ENCODE measurements around the gene RNF10. TPM values are rescaled to one million over a fixed set of nuclear protein-coding genes. Genes with fewer than 3 reads are reported as not detected.
"Not testable (repeated sequence)": the region's sequence is repeated elsewhere in the genome, so short reads cannot be mapped to it uniquely, and the experiment has no call there.

RNF10 gene
- total RNA-seq, 1 donor from 2014 or later, result 177 TPM

DNA sequence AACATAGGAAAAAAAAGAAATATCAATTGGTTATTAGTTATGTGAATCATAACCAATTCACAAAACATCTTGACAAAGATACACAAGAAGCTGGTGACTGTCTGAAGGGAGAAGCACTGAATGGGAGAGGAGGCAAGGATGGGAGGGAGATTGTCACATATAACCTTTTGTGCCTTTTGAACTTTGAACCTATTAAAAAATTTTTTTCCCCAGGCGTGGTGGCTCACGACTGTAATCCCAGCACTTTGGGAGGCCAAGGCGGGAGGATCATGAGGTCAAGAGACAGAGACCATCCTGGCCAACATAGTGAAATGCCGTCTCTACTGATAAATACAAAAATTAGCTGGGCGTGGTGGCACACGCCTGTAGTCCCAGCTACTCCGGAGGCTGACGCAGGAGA is 25.6 kb upstream of the RNF10 start:
- Mint-ChIP-seq H3K27ac (ENCODE audit: unreplicated experiment) (no peak overlapping the region), H3K36me3 (ENCODE audit: unreplicated experiment) (peaks cover 20% of the 10 kb centered on the region), H3K4me3 (ENCODE audit: unreplicated experiment) (no peak overlapping the region), H3K4me1 (ENCODE audit: unreplicated experiment) (no peaks in the 10 kb centered on the region), H3K27me3 (ENCODE audit: unreplicated experiment) (no peaks in the 10 kb centered on the region), H3K9me3 (ENCODE audit: unreplicated experiment) (no peaks in the 10 kb centered on the region)
- TF ChIP-seq, protein P1, sequence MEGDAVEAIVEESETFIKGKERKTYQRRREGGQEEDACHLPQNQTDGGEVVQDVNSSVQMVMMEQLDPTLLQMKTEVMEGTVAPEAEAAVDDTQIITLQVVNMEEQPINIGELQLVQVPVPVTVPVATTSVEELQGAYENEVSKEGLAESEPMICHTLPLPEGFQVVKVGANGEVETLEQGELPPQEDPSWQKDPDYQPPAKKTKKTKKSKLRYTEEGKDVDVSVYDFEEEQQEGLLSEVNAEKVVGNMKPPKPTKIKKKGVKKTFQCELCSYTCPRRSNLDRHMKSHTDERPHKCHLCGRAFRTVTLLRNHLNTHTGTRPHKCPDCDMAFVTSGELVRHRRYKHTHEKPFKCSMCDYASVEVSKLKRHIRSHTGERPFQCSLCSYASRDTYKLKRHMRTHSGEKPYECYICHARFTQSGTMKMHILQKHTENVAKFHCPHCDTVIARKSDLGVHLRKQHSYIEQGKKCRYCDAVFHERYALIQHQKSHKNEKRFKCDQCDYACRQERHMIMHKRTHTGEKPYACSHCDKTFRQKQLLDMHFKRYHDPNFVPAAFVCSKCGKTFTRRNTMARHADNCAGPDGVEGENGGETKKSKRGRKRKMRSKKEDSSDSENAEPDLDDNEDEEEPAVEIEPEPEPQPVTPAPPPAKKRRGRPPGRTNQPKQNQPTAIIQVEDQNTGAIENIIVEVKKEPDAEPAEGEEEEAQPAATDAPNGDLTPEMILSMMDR (IDR thresholded peaks at IDR 0.05), result no peak
- DNase-seq (ENCODE audit: extremely low spot score, unreplicated experiment), result no peak

DNA sequence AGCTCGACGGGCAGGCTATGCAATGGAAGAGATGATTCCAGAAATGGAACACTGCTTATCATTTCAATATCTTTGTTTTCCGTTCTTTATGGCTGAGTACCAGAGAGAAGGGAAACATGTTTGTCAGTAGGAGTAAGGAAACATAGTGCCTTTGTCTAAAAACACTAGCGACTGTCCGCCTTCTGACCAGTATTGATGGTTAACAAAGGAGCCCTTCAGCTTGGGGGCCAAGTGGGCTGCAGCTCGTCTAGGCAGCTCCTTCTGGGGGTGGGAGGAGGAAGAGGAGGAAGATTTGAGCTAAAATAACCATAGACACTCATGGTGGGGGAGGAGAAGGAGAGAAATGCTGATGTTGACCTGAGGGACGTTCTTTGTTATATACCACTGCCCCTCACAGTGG is 20.2 kb upstream of the RNF10 start:
- Mint-ChIP-seq H3K27me3 (ENCODE audit: unreplicated experiment) (no peaks in the 10 kb centered on the region), H3K9me3 (ENCODE audit: unreplicated experiment) (no peaks in the 10 kb centered on the region), H3K36me3 (ENCODE audit: unreplicated experiment) (peaks cover 14% of the 10 kb centered on the region), H3K4me1 (ENCODE audit: unreplicated experiment) (no peaks in the 10 kb centered on the region), H3K4me3 (ENCODE audit: unreplicated experiment) (no peak overlapping the region), H3K27ac (ENCODE audit: unreplicated experiment) (no peak overlapping the region)
- TF ChIP-seq, protein P1 (IDR thresholded peaks at IDR 0.05), result no peak
- DNase-seq (ENCODE audit: extremely low spot score, unreplicated experiment), result no peak

DNA sequence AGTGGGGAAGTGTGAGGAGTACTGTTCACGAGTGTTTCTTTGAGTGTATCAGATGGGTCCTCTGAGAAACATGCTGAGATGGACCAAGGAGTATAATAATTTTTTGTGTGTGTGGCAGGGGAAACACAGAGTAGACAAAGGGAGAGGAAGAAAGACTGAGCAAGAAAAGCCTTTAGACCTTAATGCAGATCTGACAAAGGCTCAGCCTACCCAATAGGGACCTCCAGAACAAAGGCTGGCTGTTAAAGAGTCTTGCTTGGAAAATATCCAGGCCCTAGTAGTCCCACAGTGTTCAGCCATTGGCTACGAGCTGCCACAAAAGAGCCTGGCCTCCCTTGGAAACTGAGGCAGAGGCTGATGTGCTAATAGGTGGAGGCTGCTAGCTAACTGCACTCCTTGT is 18.7 kb upstream of the RNF10 start:
- no peaks in the 10 kb centered on the region for H3K27me3 Mint-ChIP-seq (ENCODE audit: unreplicated experiment)
- no peak overlapping the region for H3K4me3 Mint-ChIP-seq (ENCODE audit: unreplicated experiment)

DNA sequence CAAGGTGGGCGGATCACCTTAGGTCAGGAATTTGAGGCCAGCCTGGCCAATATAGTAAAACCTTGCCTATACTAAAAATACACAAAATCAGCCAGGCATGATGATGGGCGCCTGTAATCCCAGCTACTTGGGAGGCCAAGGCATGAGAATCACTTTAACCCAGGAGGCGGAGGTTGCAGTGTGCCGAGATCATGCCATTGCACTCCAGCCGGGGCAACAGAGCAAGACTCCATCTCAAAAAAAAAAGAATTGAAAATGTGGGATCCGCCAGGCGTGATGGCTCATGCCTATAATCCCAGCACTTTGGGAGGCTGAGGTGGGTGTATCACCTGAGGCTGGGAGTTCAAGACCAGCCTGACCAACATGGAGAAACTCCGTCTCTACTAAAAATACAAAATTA is 14.8 kb upstream of the RNF10 start:
- not testable (repeated sequence) for H3K27ac Mint-ChIP-seq (ENCODE audit: unreplicated experiment); H3K9me3 Mint-ChIP-seq (ENCODE audit: unreplicated experiment); H3K4me3 Mint-ChIP-seq (ENCODE audit: unreplicated experiment); DNase-seq (ENCODE audit: extremely low spot score, unreplicated experiment); H3K4me1 Mint-ChIP-seq (ENCODE audit: unreplicated experiment); H3K27me3 Mint-ChIP-seq (ENCODE audit: unreplicated experiment)
- peaks cover 10% of the 10 kb centered on the region for H3K36me3 Mint-ChIP-seq (ENCODE audit: unreplicated experiment)

More for the DNA sequence above, 18.7 kb upstream of the RNF10 start:
- Mint-ChIP-seq H3K4me1 (ENCODE audit: unreplicated experiment) (no peaks in the 10 kb centered on the region), H3K9me3 (ENCODE audit: unreplicated experiment) (no peaks in the 10 kb centered on the region), H3K36me3 (ENCODE audit: unreplicated experiment) (peaks cover 11% of the 10 kb centered on the region), H3K27ac (ENCODE audit: unreplicated experiment) (no peak overlapping the region)
- TF ChIP-seq, protein P1 (IDR thresholded peaks at IDR 0.05), result no peak
- DNase-seq (ENCODE audit: extremely low spot score, unreplicated experiment), result no peak

DNA sequence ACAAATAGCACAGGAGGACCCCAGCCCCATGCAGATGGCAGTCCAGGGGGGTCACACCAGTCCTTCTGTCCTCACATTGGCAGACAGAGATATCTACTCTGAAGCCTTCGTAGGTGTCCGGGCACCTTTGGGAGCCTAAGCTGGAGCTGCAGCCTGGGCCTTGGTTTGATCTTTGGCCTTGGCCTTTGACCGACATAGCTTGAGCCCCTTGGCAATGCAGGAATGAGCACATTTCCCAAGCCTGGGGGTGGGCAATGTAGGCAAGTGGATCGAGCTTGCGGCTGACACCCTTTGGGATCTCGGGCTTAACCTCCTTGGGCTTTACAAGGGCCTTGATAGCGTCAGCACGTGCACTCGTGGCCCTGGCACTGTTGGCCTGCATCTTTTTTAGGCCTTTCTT is 11.6 kb upstream of the RNF10 start:
- no peak for DNase-seq (ENCODE audit: extremely low spot score, unreplicated experiment)
- Mint-ChIP-seq H3K36me3 (ENCODE audit: unreplicated experiment) (peaks cover 5% of the 10 kb centered on the region), H3K27ac (ENCODE audit: unreplicated experiment) (no peak overlapping the region), H3K4me3 (ENCODE audit: unreplicated experiment) (no peak overlapping the region), H3K4me1 (ENCODE audit: unreplicated experiment) (peaks cover 4% of the 10 kb centered on the region), H3K27me3 (ENCODE audit: unreplicated experiment) (no peaks in the 10 kb centered on the region), H3K9me3 (ENCODE audit: unreplicated experiment) (no peaks in the 10 kb centered on the region)
- TF ChIP-seq, protein P1 (IDR thresholded peaks at IDR 0.05), result no peak
